Measurements from ENCODE around the gene TENM4.

- TF ChIP-seq CTCF (IDR thresholded peaks at IDR 0.05): no peak
- no peak for TF ChIP-seq REST (IDR thresholded peaks at IDR 0.05; ENCODE audit: insufficient read depth in 1 of 2, low read depth in 2 of 2, low read length in 1 of 2)
- TF ChIP-seq POLR2AphosphoS5 (IDR thresholded peaks at IDR 0.05; ENCODE audit: low read depth, low read length): no peak
- no peak for TF ChIP-seq SIN3A (IDR thresholded peaks at IDR 0.05; ENCODE audit: borderline replicate concordance, insufficient read depth, low read depth, low read length)
- TF ChIP-seq TCF7L2 (IDR thresholded peaks at IDR 0.05; ENCODE audit: low read depth, low read length): no peak
Observed at GRCh38 chr11:79371152-79371551, 69.7 kb downstream of the TENM4 start.
